Esophagus squamous epithelium (tissue), 5 donors: ENCODE results near the gene SLC13A2. TPM values are rescaled to one million over a fixed set of nuclear protein-coding genes. Genes with fewer than 3 reads are reported as not detected.

Experiments
- DNase-seq: peaks from one replicate; lab custom pipeline; 2025; lab: John Stamatoyannopoulos, UW
- H3K27ac ChIP-seq, 4 donors: fragments of 200-600 bp; sonication (generic); one replicate each; pipeline ENCODE4 v1.5.1; 2016 to 2019; ENCODE audit warnings: mild to moderate bottlenecking in 1 of 4
- H3K27me3 ChIP-seq, 4 donors: fragments of 200-600 bp; sonication (generic); 1 replicate in 3 of 4; 2 replicates in 1 of 4; pipeline versions ENCODE4 v1.5.1 to v1.6.0; 2017 to 2021; ENCODE audit warnings: antibody characterized with exemption in 1 of 4
- H3K36me3 ChIP-seq, 3 donors: fragments of 200-600 bp; sonication (generic); one replicate each; pipeline ENCODE4 v1.5.1; 2016 to 2019
- H3K4me1 ChIP-seq, 3 donors: fragments of 200-600 bp; sonication (generic); one replicate each; pipeline ENCODE4 v1.5.1; 2017 to 2019
- H3K4me3 ChIP-seq, 4 donors: fragments of 200-600 bp; sonication (generic); 1 replicate in 3 of 4; 2 replicates in 1 of 4; pipeline ENCODE4 v1.5.1; 2016 to 2019; ENCODE audit warnings: mild to moderate bottlenecking in 2 of 4, moderate library complexity in 1 of 4
- H3K9me3 ChIP-seq, 3 donors: fragments of 200-600 bp; sonication (generic); one replicate each; pipeline ENCODE4 v1.5.1; 2016 to 2019
- POLR2A ChIP-seq, 4 donors: fragments of 450-650 bp; IDR thresholded peaks; one replicate each; pipeline ENCODE4 v1.6.1; 2017; ENCODE audit warnings: antibody characterized with exemption in 4 of 4, mild to moderate bottlenecking in 4 of 4, moderate library complexity in 3 of 4
- WGBS, 2 donors: methylation state at CpG; one replicate each; pipeline ENCODE4 v1.1.5; 2018; 5-methylcytosine and 5-hydroxymethylcytosine counted together
- intact Hi-C: fragments of 100-400 bp; cut with DNase I; formaldehyde crosslinking; loops from one replicate; pipeline ENCODE4 v1.15.0; 2022
- total RNA-seq, 4 donors: library from RNA; depleted of rRNA; stranded (reverse); fragments of >200 nt; gene quantifications; one replicate each; pipeline ENCODE4 v1.1.0, GENCODE V29; 2016
- TF ChIP-seq, protein P1 (sequence below), 6 experiments: fragments of 450-650 bp in 4 of 6; fragments of 200-600 bp in 2 of 6; sonication (generic) in 2 of 6; IDR thresholded peaks; one replicate each; pipeline ENCODE4 v1.5.1; 2016 to 2019; ENCODE audit warnings: antibody characterized with exemption in 6 of 6, mild to moderate bottlenecking in 4 of 6, moderate library complexity in 4 of 6
- donor health status: DM: yes; HTN: yes; CAD: no.

Gene SLC13A2
- total RNA-seq, 4 donors from 2014 or later: not detected

DNA sequence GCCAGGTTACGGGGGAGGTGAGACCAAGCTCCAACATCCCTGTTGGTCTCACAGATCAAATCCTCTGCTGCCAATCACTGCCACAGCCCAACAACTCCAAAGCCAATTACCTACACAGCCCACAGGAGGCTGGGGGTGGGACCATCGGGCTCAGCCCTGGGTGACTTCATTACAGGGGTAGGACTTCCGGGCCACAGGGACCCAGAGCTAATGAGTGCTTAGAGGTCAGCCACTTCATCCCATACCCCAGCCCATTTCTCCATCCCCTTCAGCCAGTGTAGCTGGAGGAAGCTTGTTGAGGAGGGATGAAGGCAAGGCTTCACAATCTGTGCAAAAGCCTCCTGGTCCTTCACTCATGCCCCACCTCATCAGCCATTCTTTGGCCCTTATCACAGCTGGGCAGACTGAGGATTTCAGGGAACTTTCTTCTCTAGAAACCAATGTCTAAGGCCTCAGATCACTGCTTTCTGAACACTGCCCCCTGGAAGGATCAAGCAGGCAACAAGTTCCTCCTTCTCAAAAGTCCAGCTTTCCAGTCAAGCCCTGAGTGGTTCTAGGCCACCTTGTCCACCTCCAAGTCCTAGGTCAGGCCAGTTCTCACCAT, 38.5 kb downstream of the SLC13A2 start:
- H3K36me3 ChIP-seq: peaks cover 0 to 14% (median 0%) of the 10 kb centered on the region in 3 donors
- peaks cover 0 to 74% (median 0%) of the 10 kb centered on the region in 4 donors for H3K27me3 ChIP-seq
- no peak for DNase-seq
- intact Hi-C loops: no loop called here
- no peak overlapping the region for H3K4me3 ChIP-seq
- WGBS, 2 donors: 83 to 94% methylated on average over 3 of the region's 3 CpGs
- no peaks in the 10 kb centered on the region for H3K9me3 ChIP-seq
- TF ChIP-seq, protein P1, sequence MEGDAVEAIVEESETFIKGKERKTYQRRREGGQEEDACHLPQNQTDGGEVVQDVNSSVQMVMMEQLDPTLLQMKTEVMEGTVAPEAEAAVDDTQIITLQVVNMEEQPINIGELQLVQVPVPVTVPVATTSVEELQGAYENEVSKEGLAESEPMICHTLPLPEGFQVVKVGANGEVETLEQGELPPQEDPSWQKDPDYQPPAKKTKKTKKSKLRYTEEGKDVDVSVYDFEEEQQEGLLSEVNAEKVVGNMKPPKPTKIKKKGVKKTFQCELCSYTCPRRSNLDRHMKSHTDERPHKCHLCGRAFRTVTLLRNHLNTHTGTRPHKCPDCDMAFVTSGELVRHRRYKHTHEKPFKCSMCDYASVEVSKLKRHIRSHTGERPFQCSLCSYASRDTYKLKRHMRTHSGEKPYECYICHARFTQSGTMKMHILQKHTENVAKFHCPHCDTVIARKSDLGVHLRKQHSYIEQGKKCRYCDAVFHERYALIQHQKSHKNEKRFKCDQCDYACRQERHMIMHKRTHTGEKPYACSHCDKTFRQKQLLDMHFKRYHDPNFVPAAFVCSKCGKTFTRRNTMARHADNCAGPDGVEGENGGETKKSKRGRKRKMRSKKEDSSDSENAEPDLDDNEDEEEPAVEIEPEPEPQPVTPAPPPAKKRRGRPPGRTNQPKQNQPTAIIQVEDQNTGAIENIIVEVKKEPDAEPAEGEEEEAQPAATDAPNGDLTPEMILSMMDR (IDR thresholded peaks at IDR 0.05): no peak
- no peak for TF ChIP-seq POLR2A (IDR thresholded peaks at IDR 0.05)
- peaks cover 17 to 61% (median 28%) of the 10 kb centered on the region in 3 donors for H3K4me1 ChIP-seq
- no peak overlapping the region for H3K27ac ChIP-seq

DNA sequence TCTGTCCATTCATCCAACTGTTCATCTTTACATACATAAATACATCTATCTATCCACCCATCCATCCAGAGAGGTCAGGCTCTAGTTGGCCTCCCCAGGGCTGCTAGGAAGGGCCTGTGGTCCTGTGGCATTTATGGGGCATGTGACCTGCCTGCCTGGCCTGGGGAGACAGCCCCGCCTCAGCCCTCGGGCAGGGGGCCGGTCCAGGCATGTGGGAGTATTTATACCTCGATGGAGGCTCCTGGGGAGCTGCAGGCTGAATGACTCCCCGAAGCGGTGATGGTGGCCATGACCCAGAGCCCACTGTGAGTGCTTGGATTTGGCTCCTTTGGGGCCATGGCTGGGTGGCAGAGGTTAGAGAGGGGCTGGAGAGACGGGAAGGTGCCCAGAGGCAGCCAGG, 40.0 kb downstream of the SLC13A2 start:
- no peaks in the 10 kb centered on the region for H3K9me3 ChIP-seq
- H3K36me3 ChIP-seq: peaks cover 0 to 14% (median 0%) of the 10 kb centered on the region in 3 donors
- H3K27me3 ChIP-seq: peaks cover 0 to 59% (median 0%) of the 10 kb centered on the region in 4 donors
- H3K27ac ChIP-seq: peak overlapping the region in 2 of 4 donors; percentile 70 to 80
- intact Hi-C loops: no loop called here
- no peak for TF ChIP-seq POLR2A (IDR thresholded peaks at IDR 0.05)
- TF ChIP-seq, protein P1 (IDR thresholded peaks at IDR 0.05): no peak
- H3K4me3 ChIP-seq: no peak overlapping the region
- 74 to 78% methylated on average over 1 to 4 of the region's 7 CpGs for WGBS, 2 donors
- peaks cover 10 to 46% (median 17%) of the 10 kb centered on the region in 3 donors for H3K4me1 ChIP-seq
- DNase-seq: no peak

DNA sequence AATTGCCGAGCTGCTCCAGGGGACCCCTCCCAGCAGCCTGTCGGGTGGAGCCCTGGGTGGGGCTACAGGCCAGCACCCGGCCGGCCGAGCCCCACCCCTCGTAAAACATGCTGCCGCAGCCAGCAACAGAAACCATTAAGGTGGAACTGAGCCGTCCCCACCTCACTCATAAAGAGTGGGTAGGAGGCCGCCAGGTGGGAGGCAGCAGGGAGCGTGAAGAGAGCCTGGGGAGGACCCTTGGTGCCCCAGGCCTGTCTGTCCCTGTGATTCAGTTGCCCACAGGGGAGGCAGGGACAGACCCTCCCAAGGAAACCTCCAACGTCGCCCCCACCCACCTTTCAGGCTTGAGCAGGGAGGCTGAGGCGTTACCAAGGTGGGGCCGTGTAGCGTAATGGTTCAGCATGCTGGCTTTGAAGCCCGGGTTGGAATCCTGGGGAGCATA, 41.1 kb downstream of the SLC13A2 start:
- intact Hi-C loops: no loop called here
- Histone ChIP-seq H3K9me3 (no peaks in the 10 kb centered on the region), H3K4me1 (peaks cover 5 to 35% (median 15%) of the 10 kb centered on the region in 3 donors), H3K27ac (peak overlapping the region in 3 of 4 donors; percentile 59 to 80 (median 70)), H3K36me3 (peaks cover 0 to 24% (median 0%) of the 10 kb centered on the region in 3 donors), H3K27me3 (peaks cover 0 to 48% (median 0%) of the 10 kb centered on the region in 4 donors), H3K4me3 (no peak overlapping the region)
- no peak for DNase-seq
- 48% methylated on average over 6 of the region's 16 CpGs; no CpG with 5 or more reads in 1 of the 2 donors for WGBS, 2 donors
- TF ChIP-seq POLR2A (IDR thresholded peaks at IDR 0.05): no peak
- TF ChIP-seq, protein P1 (IDR thresholded peaks at IDR 0.05): no peak

DNA sequence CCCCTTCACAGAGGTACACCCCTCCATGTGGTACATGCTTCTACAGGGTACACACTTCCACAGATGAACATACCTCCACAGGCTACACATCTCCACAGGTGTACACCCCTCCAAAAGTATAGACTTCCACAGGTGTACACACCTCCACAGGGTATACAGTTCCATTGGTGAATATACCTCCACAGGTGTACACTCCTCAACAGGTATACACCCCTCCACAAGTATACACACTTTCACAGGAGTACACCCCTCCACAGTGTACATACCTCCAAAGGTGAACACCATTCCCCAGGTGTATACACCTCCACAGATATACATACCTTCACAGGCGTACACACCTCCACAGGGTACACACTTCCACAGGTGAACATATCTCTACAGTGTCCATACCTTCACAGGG, 42.1 kb downstream of the SLC13A2 start:
- H3K27ac ChIP-seq: no peak overlapping the region
- no peaks in the 10 kb centered on the region for H3K9me3 ChIP-seq
- H3K4me1 ChIP-seq: peaks cover 5 to 26% (median 9%) of the 10 kb centered on the region in 3 donors
- 87 to 91% methylated on average over 1 of the region's 1 CpG for WGBS, 2 donors
- no peak overlapping the region for H3K4me3 ChIP-seq
- intact Hi-C loops: no loop called here
- peaks cover 0 to 39% (median 0%) of the 10 kb centered on the region in 4 donors for H3K27me3 ChIP-seq
- TF ChIP-seq, protein P1 (IDR thresholded peaks at IDR 0.05): no peak
- no peak for TF ChIP-seq POLR2A (IDR thresholded peaks at IDR 0.05)
- H3K36me3 ChIP-seq: peaks cover 0 to 25% (median 0%) of the 10 kb centered on the region in 3 donors
- DNase-seq: no peak

DNA sequence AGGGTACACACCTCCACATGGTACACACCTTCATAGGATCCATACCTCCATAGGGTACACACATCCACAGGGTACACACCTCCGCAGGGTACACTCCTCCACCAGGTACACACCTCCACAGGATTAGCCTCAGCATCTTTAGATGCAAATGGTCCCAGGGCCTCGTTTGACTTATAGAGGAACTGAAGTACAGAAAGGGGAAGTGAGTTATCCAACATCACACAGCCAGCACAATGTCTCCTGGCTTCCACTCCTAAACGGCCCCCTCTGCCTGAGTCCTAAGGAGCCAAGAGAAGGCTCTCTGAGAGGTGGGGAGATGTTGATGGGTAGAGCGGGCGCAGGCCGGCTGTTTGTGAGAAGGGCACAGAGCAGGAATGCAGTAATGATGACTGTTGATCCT, 44.7 kb downstream of the SLC13A2 start:
- TF ChIP-seq POLR2A (IDR thresholded peaks at IDR 0.05): no peak
- TF ChIP-seq, protein P1 (IDR thresholded peaks at IDR 0.05): no peak
- H3K27ac ChIP-seq: no peak overlapping the region
- WGBS, 2 donors: 57 to 61% methylated on average over 6 of the region's 6 CpGs
- H3K4me3 ChIP-seq: no peak overlapping the region
- DNase-seq: no peak
- peaks cover 5 to 29% (median 9%) of the 10 kb centered on the region in 3 donors for H3K4me1 ChIP-seq
- no peaks in the 10 kb centered on the region for H3K9me3 ChIP-seq
- peaks cover 0 to 21% (median 0%) of the 10 kb centered on the region in 3 donors for H3K36me3 ChIP-seq
- intact Hi-C loops: no loop called here
- H3K27me3 ChIP-seq: peaks cover 0 to 13% (median 0%) of the 10 kb centered on the region in 4 donors
